ENCODE measurements around the gene RCAN2. TPM values are rescaled to one million over a fixed set of nuclear protein-coding genes. Genes with fewer than 3 reads are reported as not detected.
"Not testable (repeated sequence)": the region's sequence is repeated elsewhere in the genome, so short reads cannot be mapped to it uniquely, and the experiment has no call there.

RCAN2 gene
- polyA plus RNA-seq, 1 donor from 2014 or later, result not detected

DNA sequence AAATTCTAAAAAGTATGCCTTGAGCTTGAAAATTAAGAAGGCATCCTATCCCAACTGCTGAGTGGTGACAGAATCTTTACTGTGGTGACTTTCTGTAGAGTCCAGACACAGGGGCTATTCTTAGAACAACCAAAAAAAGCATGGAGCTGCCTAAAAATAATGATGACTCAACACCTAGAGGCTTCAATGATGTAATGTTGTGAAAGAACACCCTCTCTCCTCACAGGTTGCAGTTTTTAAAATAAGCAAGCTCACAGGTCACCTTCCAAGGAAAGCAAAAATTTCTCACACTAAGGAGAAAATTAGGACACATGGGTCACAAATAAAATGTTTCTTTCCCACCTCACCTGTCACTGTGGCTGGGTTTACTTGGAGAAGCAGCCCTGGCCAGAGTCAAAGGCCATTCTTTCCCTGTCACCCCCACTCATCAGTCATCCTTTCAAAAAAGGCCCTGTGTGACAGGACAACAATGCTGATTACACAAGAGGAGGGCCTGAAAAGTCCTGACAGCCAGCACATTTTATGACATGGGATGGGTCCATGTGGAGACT is 53.5 kb downstream of the RCAN2 start:
- Mint-ChIP-seq H3K27ac (no peak overlapping the region), H3K36me3 (no peaks in the 10 kb centered on the region), H3K4me1 (no peaks in the 10 kb centered on the region), H3K27me3 (peaks cover 2% of the 10 kb centered on the region), H3K9me3 (no peaks in the 10 kb centered on the region), H3K4me3 (no peak overlapping the region)

DNA sequence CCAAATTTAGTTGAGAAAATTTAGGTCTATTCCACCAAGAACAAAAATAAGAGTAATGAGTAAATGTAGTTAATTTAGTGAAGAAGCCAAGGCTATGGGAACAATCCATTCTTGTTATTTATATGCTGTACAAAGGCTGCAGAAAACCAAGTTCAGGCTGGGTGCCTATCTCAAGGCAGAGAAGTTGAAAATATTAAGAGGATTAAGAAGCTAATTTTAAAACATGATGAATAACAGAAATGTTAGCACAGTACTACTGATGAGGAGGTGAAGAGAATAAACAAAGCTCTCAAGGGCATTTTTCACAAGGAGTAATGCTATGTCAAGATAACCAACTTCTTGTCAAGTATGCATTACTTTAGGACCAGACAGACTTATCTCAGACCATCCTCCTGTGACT is 68.6 kb downstream of the RCAN2 start:
- Mint-ChIP-seq H3K4me1 (no peaks in the 10 kb centered on the region), H3K27me3 (peaks cover 4% of the 10 kb centered on the region), H3K9me3 (no peaks in the 10 kb centered on the region), H3K27ac (no peak overlapping the region), H3K4me3 (no peak overlapping the region), H3K36me3 (no peaks in the 10 kb centered on the region)

DNA sequence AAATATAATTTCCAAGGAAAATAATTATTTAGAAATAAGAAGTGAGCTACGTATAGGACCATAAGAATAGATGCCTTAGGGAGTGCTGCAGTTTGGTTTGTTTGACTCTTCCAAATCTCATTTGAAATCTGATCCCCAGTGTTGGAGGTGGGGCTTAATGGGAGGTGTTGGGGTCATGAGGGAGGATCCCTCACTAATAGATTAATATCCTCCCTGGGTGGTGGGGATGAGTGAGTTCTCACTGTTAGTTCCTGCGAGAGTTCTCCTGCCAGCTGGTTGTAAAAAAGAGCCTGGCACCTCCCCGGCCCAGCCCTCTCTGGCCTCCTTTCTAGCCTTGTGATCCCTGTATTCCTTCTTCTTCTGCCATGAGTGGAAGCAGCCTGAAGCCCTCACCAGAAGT is 69.3 kb downstream of the RCAN2 start:
- H3K4me3 Mint-ChIP-seq, result no peak overlapping the region
- H3K4me1 Mint-ChIP-seq, result no peaks in the 10 kb centered on the region
- no peaks in the 10 kb centered on the region for H3K36me3 Mint-ChIP-seq
- H3K9me3 Mint-ChIP-seq, result no peaks in the 10 kb centered on the region
- no peak overlapping the region for H3K27ac Mint-ChIP-seq
- peaks cover 4% of the 10 kb centered on the region for H3K27me3 Mint-ChIP-seq

DNA sequence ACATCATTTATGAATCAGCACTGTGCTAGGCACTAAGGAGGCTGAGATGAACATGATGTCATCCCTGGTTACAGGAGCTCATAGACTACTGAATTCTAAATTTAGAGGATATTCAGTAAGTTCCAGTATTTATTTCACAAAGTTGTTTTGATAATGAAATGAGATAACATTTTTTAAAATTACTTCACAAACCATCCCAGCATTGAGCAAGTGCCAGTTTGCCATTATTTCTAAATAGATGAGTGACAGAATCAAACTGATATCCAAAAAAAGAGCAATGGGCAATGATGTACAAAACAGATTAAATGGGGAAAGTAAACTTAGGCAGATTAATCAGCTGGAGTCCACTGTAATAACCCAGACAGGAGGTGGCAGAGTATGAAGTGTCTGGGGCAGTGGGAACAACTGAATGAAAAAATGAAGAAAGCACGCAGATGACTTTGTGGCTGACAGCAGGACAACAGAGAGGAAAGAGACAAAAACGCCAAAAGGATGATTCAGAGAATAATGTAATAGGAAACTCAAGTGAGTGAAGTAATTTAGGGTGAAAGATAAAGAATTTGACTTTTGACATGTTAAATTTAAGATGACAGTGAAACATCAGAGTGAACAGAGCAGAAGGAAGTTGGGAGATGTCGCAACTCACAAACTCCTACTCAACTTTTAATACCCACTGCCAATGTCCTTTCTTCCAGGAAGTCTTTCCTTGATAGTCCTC is 70.2 kb downstream of the RCAN2 start:
- Mint-ChIP-seq H3K27me3 (peaks cover 4% of the 10 kb centered on the region), H3K27ac (no peak overlapping the region), H3K4me3 (no peak overlapping the region), H3K36me3 (no peaks in the 10 kb centered on the region), H3K9me3 (no peaks in the 10 kb centered on the region), H3K4me1 (no peaks in the 10 kb centered on the region)

DNA sequence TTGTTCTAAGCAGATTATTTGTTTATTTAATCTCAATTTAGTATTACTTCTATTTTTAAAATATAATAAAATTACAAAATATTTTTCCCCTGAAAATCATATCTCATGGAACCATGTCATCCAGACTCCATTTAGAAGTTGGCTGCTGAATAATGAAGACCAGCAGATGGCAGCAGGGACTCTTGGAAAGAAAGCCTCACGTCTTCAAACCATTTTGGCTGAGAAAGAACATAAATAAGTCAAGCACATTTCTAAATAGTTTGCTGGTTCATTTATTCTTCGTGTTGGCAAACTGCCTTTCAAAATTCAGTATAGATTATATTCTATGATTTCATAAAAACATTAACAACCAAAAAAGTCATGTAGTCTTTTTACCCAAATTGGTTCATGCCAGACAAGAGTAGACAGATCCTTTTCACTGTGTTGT is 71.7 kb downstream of the RCAN2 start:
- H3K27ac Mint-ChIP-seq, result no peak overlapping the region
- H3K4me3 Mint-ChIP-seq, result no peak overlapping the region
- H3K9me3 Mint-ChIP-seq, result no peaks in the 10 kb centered on the region
- no peaks in the 10 kb centered on the region for H3K36me3 Mint-ChIP-seq
- H3K27me3 Mint-ChIP-seq, result peaks cover 4% of the 10 kb centered on the region
- no peaks in the 10 kb centered on the region for H3K4me1 Mint-ChIP-seq

DNA sequence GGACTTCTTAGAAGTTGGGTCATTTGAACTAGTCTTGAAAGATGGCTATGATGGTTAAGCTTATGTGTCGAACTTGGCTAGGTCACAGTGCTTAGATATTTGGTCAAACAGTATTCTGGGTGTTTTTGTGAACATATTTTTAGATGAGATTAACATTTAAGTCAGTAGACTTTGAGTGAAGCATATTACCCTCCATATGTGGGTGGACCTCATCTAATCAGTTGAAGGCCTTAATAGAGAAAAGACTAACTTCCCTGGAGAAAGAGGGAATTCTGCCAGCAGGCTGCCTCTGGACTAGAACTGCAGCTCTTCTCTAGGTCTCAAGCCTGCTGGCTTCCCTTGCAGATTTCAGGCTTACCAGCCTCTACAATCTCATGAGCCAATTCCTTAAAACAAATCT is 76.9 kb downstream of the RCAN2 start:
- Mint-ChIP-seq H3K4me3 (no peak overlapping the region), H3K4me1 (no peaks in the 10 kb centered on the region), H3K27me3 (no peaks in the 10 kb centered on the region), H3K36me3 (no peaks in the 10 kb centered on the region), H3K9me3 (no peaks in the 10 kb centered on the region), H3K27ac (no peak overlapping the region)

DNA sequence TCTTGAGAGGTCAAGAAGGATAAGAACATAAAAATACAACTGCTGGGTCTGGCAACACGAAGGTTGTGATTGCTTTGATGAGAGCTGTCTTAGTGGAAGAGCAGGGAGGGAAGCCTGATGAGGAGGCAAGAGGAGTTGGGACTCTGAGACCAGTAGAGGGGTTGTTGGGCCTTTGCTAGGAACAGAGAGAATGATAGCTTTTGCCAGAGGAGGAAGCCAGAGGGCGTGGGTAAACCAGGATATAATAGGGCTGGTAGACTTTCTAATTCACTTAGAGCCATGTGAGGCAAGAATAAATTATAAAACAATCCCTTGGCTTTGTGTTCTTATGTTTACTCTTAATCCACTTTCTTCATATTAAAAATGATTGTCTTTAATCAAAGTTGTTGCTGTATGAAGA is 78.6 kb downstream of the RCAN2 start:
- no peak overlapping the region for H3K4me3 Mint-ChIP-seq
- no peaks in the 10 kb centered on the region for H3K9me3 Mint-ChIP-seq
- no peak overlapping the region for H3K27ac Mint-ChIP-seq
- H3K27me3 Mint-ChIP-seq, result no peaks in the 10 kb centered on the region
- H3K4me1 Mint-ChIP-seq, result no peaks in the 10 kb centered on the region
- no peaks in the 10 kb centered on the region for H3K36me3 Mint-ChIP-seq

DNA sequence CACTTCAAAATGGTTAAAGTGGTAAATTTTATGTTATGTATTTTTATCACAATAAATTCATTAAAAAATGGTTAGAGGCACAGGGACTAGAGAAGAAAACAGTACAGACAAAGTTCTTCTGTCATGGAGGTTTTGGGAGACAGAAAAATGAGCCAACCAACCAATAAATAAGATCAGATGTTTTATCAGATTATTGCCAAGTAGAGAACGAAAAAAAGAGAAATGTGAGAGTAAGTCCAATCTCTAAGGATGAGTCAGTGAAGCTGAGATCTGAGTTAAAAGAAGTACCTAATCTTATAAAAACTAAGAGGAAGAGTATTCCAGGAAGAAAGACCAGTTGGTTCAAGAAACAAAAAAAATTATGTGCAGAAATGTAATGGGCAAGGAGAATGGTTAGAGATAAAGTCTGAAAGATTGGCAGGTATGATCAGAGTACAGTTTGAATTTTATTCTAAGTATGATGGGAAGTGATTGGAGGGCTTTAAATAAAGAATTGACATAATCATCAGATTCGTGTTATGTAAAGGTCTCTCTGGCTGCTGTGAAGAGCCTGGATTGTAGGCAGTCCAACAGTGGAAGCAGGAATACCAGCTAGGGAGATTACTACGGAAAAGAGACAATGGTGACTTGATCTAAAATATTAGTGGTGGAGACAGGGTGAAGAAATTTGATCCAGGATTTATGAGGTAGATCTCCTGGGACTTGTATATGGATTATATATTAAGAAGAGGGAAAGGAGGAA is 79.6 kb downstream of the RCAN2 start:
- H3K4me3 Mint-ChIP-seq, result no peak overlapping the region
- no peak overlapping the region for H3K27ac Mint-ChIP-seq
- H3K4me1 Mint-ChIP-seq, result no peaks in the 10 kb centered on the region
- no peaks in the 10 kb centered on the region for H3K9me3 Mint-ChIP-seq
- H3K27me3 Mint-ChIP-seq, result no peaks in the 10 kb centered on the region
- no peaks in the 10 kb centered on the region for H3K36me3 Mint-ChIP-seq

DNA sequence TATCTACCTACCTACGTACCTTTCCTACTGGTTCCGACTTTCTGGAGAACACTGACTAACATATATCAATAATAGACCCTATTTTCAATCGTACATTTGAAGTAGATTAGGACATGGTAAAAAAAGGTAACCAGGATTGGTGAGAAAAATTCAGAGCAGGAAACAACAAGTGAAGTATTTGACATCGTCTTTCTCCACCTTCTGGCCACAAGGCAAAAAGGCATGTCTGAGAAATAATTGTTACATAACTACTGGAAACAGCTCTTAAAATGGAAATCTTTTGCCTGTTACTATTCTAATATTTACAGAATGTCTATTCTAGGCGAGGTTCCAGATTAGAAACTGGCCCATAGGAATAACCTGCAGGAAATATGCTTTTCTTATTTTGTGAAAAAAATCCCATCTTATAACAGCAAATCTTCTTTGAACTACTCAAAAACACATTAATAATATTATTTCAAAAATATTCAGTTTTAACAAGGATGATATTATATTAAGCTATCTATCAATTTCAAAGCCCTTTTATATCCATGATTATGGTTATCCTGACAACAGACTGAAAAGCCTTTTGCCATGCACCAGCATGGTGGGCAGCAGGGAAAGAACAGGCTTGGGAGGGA is 80.8 kb downstream of the RCAN2 start:
- Mint-ChIP-seq H3K36me3 (no peaks in the 10 kb centered on the region), H3K4me3 (no peak overlapping the region), H3K9me3 (no peaks in the 10 kb centered on the region), H3K27ac (no peak overlapping the region), H3K27me3 (no peaks in the 10 kb centered on the region), H3K4me1 (no peaks in the 10 kb centered on the region)

DNA sequence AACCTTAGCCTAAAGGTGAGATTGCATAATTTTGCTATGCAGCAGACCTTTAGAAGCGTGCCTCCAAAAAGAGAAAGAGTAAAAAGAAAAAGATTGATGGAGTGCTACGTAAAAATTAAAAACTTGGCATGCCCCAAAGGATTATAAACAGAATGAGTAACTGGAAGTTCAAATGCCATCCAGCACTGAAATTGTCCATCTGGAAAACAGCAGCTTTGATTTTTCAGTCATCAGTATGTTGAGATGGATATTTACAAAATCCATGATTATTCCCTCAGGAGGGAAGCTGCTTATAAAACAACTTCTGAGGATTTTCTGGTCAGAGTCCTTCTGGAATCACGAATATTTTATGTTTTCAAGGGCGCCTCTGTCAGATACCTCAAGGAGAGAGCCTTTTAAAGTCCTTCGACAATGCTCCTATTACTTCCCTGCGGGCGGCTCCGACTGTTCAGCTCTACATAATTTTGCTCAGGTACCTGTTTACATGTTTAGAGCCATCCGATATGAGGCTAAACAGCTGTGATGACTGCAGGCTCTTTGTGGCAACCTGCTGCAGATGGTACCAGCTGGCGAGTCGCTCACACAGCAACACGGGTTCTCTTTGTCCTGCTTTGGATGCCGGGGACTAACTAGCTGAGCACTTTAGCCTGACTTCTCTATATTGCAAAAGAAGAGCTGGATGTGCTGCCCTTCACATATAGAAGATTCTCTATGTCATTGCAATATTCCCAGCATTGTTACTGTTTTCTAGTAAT is 83.3 kb downstream of the RCAN2 start:
- Mint-ChIP-seq H3K27ac (no peak overlapping the region), H3K36me3 (no peaks in the 10 kb centered on the region), H3K27me3 (no peaks in the 10 kb centered on the region), H3K9me3 (no peaks in the 10 kb centered on the region), H3K4me3 (no peak overlapping the region), H3K4me1 (no peaks in the 10 kb centered on the region)

DNA sequence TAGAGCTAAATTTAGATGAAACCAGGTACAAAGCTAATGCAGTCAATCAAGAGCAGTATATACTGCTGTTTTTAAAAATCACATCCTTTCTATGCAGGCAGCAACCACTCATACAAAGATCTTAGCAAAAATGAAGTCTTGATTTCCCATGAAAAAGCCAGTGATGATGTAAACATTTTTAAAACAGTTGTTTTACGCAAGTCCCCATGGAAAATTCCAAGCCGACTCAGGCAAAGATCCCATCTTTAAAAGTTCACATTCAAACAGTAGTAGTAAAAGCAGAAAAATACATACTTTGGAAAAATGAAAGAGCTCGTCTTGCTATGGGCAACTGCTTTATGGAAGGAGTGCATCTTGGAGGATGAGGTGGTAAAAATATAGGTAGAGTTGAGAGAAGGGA is 84.0 kb downstream of the RCAN2 start:
- H3K27ac Mint-ChIP-seq, result no peak overlapping the region
- no peaks in the 10 kb centered on the region for H3K9me3 Mint-ChIP-seq
- H3K4me3 Mint-ChIP-seq, result no peak overlapping the region
- no peaks in the 10 kb centered on the region for H3K27me3 Mint-ChIP-seq
- H3K4me1 Mint-ChIP-seq, result no peaks in the 10 kb centered on the region
- H3K36me3 Mint-ChIP-seq, result no peaks in the 10 kb centered on the region

DNA sequence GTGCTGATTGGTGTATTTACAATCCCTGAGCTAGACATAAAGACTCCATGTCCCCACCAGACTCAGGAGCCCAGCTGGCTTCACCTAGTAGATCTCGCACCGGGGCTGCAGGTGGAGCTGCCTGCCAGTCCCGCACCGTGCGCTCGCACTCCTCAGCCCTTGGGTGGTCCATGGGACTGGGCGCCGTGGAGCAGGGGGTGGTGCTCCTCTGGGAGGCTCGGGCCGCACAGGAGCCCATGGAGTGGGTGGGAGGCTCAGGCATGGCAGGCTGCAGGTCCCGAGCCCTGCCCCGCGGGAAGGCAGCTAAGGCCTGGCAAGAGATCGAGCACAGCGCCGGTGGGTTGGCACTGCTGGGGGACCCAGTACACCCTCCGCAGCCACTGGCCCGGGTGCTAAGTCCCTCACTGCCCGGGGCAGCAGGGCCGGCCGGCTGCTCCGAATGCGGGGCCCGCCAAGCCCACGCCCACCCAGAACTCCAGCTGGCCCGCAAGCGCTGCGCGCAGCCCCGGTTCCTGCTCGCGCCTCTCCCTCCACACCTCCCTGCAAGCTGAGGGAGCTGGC is 85.5 kb downstream of the RCAN2 start:
- H3K9me3 Mint-ChIP-seq, H3K27me3 Mint-ChIP-seq, H3K36me3 Mint-ChIP-seq, H3K4me1 Mint-ChIP-seq, H3K4me3 Mint-ChIP-seq, H3K27ac Mint-ChIP-seq: not testable (repeated sequence)

DNA sequence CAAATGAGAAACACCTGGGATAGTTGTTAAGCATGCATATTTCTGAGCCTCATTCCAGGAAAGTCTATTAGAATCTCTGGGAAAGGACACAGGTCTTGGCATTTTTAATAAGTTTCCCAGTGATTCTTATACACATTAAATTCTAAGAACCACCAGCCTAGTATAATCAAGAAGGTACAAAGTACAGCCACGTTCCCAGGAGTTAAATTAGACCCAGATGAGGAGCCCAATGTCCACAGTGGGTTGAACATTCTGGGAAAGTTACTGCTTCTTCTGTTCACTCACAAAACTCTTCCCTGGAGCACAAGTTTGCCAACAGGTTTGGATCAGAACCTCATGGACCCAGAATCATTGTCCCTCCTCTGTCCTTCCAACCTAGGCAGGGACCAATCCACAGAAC is 90.4 kb downstream of the RCAN2 start:
- H3K36me3 Mint-ChIP-seq, result no peaks in the 10 kb centered on the region
- H3K9me3 Mint-ChIP-seq, result no peaks in the 10 kb centered on the region
- no peak overlapping the region for H3K27ac Mint-ChIP-seq
- no peaks in the 10 kb centered on the region for H3K4me1 Mint-ChIP-seq
- H3K27me3 Mint-ChIP-seq, result peaks cover 2% of the 10 kb centered on the region
- H3K4me3 Mint-ChIP-seq, result no peak overlapping the region

DNA sequence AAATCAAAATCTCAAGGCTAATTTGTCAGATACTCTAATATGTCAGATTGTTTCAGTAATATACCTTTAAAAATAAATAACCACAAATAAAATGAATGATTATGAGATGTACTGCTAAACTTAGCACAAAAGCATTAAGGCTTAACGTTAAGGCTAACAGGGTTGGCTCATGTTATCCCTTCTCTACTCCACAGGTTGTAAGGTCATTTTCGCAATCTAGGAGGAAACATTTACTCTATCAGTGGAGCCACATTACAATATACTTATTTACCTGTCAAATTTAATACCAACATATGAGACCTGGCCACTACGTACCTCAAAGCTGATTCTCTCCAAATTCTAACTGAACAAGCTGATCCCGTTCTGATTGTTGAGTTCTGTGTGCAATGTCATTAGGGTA is 95.7 kb downstream of the RCAN2 start:
- Mint-ChIP-seq H3K36me3 (no peaks in the 10 kb centered on the region), H3K27me3 (peaks cover 6% of the 10 kb centered on the region), H3K4me3 (no peak overlapping the region), H3K27ac (no peak overlapping the region), H3K9me3 (no peaks in the 10 kb centered on the region), H3K4me1 (no peaks in the 10 kb centered on the region)

DNA sequence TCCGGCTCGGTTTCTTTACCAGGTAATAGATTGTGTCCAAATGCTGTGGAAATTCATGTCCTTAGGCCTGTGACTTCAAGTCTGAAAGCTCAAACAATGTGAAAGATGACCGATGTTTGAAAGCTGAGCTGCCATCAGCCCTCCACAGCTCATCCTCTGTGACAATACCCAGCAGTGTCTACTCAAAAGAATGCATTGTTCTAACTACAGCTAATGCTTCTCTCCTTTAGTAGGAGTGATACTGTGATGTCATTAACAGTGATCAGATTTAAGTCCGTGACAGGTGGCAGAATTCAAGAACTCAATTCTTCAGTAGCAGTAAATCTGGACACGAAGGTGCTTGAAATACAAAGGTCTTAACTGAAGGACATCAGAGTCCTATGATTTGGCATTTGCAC is 97.3 kb downstream of the RCAN2 start:
- peaks cover 0 to 2% (median 0%) of the 10 kb centered on the region in 3 donors for H3K4me1 Mint-ChIP-seq
- H3K27ac Mint-ChIP-seq, result no peak overlapping the region
- H3K36me3 Mint-ChIP-seq, result no peaks in the 10 kb centered on the region
- H3K4me3 Mint-ChIP-seq, result peak overlapping the region in 1 of 4 donors; percentile 58
- H3K9me3 Mint-ChIP-seq, result no peaks in the 10 kb centered on the region
- H3K27me3 Mint-ChIP-seq, result peaks cover 4% of the 10 kb centered on the region
